Endometrium (tissue), 2 donors: ENCODE measurements around the gene PRKAR1A.

Experiments
- FAIRE-seq: peaks from 2 replicates; lab custom pipeline; 2012; peaks lifted over from hg19 to GRCh38; lab: Jason Lieb, UNC
- donor health status: control.
- donor health status: control.

Gene PRKAR1A

GRCh38 chr17:68542698-68543463, 30.7 kb downstream of the PRKAR1A start:
- FAIRE-seq, result no peak

- no peak for FAIRE-seq
Observed at GRCh38 chr17:68544111-68544915, 32.1 kb downstream of the PRKAR1A start.

- no peak for FAIRE-seq
Observed at GRCh38 chr17:68556551-68556950, 44.3 kb downstream of the PRKAR1A start.

GRCh38 chr17:68559316-68559715, 47.1 kb downstream of the PRKAR1A start:
- no peak for FAIRE-seq

GRCh38 chr17:68560966-68561720, 48.9 kb downstream of the PRKAR1A start:
- FAIRE-seq, result no peak

- FAIRE-seq, result no peak
Observed at GRCh38 chr17:68562736-68563135, 50.5 kb downstream of the PRKAR1A start.

- FAIRE-seq, result no peak
Observed at GRCh38 chr17:68564415-68565111, 52.3 kb downstream of the PRKAR1A start.

- no peak for FAIRE-seq
Observed at GRCh38 chr17:68565661-68566441, 53.6 kb downstream of the PRKAR1A start.

- FAIRE-seq, result no peak
Observed at GRCh38 chr17:68566442-68566738, 54.2 kb downstream of the PRKAR1A start.

- FAIRE-seq, result no peak
Observed at GRCh38 chr17:68567035-68567434, 54.8 kb downstream of the PRKAR1A start.

- no peak for FAIRE-seq
Observed at GRCh38 chr17:68567581-68567980, 55.4 kb downstream of the PRKAR1A start.

GRCh38 chr17:68568581-68568980, 56.4 kb downstream of the PRKAR1A start:
- no peak for FAIRE-seq

- no peak for FAIRE-seq
Observed at GRCh38 chr17:68569346-68569745, 57.1 kb downstream of the PRKAR1A start.

- FAIRE-seq, result no peak
Observed at GRCh38 chr17:68570526-68570925, 58.3 kb downstream of the PRKAR1A start.

GRCh38 chr17:68572138-68572842, 60.1 kb downstream of the PRKAR1A start:
- no peak for FAIRE-seq

GRCh38 chr17:68573338-68573737, 61.1 kb downstream of the PRKAR1A start:
- no peak for FAIRE-seq

- FAIRE-seq, result no peak
Observed at GRCh38 chr17:68576137-68576536, 63.9 kb downstream of the PRKAR1A start.

- no peak for FAIRE-seq
Observed at GRCh38 chr17:68576811-68577496, 64.7 kb downstream of the PRKAR1A start.

GRCh38 chr17:68577497-68577821, 65.2 kb downstream of the PRKAR1A start:
- no peak for FAIRE-seq

- no peak for FAIRE-seq
Observed at GRCh38 chr17:68578236-68578635, 66.0 kb downstream of the PRKAR1A start.
